Activated CD4-positive, alpha-beta T cell treated with anti-CD3 and anti-CD28 coated beads, Interleukin-2, amount 50 U/mL, for 4 hours (primary cell): ENCODE results near the gene RND3.

Experiments used
- DNase-seq, 2 experiments: peaks; one replicate each; pipeline ENCODE4 v3.0.0-alpha.2; 2020

RND3 gene, protein sequence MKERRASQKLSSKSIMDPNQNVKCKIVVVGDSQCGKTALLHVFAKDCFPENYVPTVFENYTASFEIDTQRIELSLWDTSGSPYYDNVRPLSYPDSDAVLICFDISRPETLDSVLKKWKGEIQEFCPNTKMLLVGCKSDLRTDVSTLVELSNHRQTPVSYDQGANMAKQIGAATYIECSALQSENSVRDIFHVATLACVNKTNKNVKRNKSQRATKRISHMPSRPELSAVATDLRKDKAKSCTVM

DNA sequence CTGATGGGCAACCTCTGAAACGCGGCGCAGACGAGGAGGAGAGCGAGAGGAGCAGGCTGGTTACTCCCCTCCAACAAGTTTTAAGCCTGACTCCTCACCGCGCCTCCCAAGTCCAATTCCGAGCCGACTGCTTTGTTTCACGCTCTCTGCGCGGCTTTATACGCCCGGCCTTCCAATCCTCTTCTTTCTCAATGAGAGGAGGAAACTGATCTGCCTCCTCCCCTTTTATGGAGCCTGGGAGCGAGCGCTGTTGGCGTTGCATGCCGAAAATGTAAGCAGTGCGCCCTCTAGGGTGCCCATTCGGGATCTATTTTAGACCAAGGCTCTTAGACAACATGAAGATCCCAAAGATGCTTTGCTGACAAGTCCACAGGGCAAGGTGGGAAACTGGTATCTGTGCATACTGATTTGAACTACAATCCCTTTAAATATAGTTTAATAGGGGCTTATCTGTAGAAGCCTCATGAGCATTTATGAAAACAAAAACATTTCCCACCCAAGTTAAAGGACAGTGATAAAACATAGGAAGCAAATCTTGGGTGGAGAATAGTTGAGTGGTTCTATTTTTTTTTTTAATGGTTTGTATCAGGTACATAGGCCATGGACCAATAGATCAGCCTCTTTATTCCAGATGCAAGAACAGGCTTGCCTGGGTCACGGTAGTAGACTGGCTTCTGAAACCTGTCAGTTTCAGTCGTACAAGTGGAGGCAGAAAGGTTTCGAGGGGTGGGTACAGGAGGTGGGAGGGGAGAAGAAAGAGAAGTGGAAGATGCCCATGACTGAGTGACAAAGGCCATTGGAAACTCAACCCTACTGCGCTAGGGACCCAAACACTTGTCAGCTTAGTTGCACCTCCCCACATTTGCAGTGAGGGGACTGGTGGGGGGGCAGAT, at the start of gene RND3:
TSS of gene RND3 (minus strand) at position 131 of the 893 bp plus-strand sequence. CDS start 250 bp downstream, outside the sequence.
- DNase-seq = no peak

DNA sequence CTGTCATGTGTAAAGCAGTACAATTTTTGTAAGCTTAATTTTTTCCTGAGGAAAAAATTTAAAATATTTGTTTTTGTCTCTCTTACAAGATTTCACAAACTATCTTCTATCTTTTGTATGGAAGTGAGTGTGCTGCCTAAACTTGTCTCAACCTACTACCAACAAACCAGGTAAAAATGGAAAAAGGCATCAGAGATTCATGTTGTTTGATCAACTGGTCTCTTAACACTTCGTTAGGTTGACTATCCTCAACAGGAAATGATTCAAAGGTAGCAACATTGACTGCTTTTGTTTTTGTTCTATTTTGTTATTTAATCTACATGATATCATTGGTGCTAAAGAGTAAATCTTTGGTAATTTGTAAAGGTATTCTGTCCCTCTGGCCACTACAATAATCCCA, 47.7 kb upstream of the RND3 start:
- no peak for DNase-seq

DNA sequence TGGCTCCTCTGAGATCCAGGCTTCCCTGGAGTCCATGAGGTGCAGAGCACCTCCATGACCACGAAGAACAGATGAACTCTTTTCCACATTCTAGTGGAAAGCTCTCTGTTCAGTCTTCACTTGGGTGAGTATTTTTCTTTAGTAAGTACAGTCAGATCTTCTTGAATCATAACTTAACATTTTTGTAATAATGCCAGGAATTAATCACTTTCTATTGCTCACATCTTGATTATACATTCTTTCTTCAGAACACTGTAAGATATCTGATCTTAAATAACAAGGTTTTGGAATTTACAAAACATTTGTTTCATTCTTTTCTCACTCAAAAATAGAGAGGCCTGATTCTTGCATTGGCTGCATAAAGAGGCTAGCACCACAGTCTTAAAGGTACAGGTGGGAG, 45.4 kb upstream of the RND3 start:
- DNase-seq = no peak

DNA sequence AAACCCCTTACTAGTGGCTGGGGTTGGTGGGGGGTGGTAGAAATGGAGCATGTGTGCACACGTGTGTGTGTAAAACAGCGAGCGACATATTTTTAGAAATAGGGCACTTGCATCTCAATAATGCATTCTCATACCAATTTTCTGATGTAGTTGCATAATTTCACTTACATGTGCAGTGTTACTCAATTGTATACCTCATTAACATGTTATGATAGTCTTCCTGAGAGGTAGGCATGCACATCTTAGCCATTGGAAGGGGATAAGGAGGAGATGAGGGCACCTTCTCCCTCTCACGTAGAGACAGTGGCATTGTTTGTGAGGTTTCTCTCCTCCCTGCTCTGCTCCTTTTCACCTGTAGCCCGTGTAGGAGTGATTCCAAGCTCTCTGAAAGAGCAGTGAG, 44.6 kb upstream of the RND3 start:
- no peak for DNase-seq

DNA sequence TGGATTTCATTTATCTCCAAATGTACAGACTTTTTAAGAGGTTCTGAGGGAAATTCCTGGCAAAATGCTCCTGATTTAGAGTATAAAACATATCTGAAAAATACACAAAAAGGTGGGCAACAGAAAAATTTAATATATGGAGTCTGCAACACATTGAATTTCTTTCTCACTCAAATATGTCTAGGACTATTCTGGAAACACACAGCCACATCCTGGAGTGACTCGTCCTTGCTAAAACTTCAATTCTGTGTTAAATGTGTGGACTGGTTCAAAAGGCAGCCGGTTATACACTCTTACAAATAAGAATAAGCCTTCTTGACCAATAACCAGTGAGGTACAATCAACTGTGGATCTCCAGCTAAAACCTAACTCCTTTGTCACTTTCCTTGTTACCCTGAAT, 44.1 kb upstream of the RND3 start:
- DNase-seq = no peak

DNA sequence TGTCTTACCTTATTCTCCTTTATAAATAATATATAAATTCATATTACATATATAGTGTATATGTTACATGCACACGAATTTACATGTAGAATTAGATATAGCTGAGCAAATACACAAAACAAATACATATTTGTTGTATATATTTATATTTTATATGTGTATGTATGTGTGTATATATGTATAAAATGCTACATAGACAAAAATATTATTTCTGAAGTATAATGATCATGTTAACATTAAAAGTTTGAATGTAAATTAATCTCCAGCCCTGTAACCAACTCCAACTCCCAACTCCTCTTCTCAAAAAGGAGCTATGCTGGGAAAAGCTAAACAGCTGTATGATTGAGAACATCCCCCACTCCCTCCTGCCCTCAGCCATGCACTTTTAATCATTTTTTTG, 42.7 kb upstream of the RND3 start:
- DNase-seq = no peak

DNA sequence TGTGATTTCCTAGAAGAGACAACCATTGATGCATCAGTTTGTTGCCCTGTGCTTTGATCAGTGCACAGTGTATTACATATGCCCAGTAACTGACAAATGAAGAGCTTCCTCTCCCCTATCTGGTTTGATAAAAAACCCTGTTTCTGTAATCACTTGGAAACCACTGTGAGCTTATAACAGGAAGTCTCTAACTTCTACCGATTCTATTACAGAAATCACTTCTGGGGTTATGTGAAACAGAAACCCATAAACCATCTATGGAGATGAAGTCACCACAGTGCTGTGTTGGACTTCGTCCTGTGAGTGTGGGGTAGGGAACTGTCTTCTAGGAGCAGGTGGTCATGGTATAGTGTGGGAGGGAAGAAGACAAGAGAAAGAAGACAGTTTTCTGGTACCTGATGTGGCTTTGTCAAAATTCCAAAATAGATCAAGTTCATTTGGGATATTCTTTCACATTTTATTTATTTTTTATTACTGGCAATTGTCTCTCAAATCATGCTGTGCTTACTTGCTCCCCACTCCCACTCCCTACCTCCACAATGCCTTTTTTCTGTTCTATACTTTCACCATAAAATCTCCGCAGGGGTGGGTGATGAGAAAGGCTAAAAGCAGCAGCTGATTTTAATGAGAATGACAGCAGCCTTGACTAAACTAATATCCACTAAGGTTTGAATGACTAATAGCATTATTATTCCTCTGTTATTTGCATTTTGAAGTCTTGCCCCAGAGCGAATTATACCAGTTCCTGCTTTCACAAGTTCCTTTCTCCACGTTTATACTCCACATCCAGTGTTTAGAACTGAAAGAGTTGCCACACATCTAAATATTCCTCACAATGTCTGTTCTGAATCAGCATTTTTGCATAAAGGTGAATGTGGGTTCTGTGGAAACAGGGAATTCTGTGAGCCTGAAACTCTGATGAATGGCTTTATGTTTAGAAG, 41.7 kb upstream of the RND3 start:
- no peak for DNase-seq

DNA sequence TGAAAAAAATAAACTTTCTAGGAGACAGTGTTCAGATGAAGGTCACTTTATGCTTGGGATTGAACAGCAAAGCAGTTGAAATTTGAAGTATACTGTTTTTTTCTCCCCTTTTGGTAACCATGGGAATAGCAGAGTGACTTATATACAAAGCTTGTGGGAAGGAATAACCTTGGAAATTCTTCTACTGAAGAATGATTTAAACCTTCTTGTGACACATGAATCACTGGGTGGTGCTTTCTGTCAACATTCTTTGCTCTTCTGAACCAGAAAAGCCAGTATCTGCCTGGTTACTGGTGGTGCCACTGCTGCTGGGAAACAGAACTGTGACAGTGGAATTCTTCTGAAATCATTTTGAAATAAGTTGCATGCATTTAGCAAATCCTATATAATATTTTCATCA, 39.4 kb upstream of the RND3 start:
- DNase-seq = no peak

DNA sequence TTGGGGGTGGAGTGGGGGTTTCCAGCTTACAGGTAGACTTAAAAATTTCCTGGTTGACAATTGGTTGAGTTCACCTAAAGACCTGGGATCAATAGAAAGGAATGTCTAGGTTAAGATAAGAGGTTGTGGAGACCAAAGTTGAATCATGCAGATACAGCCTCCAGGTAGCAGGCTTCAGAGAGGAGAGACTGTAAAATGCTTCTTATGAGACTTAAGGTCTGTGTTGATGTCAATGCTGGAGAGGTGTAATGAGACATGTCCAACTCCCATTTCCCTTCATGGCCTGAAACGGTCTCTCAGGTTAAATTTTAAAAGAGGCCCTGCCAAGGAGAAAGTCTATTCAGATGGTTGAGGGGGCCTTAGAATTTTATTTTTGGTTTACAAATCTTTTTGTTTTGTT, 38.5 kb upstream of the RND3 start:
- no peak for DNase-seq

DNA sequence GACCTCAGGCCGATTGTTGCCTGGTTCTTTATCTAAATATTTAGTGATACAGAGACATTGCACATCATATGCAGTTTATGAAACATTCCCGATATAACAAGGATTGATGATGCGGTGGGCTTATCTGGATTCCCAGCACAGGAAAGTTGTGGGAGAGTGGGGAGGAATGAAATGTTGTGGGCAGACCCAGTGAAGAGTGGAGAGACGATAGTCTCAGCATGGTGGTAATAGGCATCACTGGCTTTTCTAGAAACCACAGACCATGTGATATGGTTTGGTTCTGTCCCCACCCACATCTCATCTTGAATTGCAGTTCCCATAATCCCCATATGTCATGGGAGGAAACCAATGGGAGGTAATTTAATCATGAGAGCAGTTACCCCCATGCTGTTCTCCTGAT, 34.8 kb upstream of the RND3 start:
- DNase-seq = no peak

DNA sequence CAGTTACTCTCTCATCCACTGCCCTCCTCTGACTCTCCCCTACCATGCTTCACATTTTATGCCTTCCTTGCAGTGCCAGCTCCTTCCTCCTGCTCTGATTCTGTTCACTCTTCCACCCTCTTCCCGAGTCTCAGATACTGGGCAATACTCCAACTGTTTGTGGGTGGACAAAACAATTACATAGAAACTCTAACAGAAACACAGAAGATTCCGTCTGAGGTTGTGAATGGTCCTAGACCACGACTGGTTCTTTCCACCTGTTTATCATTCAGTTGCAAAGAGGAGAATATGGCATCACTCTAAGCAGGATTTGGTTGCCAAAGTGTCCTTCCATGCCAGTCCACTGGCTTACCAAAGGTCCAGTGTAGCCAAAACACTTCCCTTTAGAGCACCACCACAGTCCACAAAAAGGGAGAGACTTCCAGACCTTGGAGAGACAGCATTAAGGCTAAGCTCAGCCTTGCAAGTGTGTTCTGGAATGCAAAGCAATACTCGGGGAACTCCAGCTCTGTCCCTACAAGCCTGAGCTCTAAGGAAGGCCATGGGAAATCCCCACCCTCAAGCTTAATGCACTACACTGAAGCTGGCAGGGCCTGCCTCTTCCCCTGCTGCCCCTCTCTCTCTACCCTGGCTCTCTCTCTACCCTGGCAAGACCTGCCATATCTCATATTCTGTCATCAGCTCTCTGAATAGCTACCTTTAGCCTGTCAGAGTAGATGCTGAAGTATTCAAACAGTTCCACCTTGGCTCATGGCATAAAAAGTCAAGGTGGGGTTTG, 33.6 kb upstream of the RND3 start:
- no peak for DNase-seq

DNA sequence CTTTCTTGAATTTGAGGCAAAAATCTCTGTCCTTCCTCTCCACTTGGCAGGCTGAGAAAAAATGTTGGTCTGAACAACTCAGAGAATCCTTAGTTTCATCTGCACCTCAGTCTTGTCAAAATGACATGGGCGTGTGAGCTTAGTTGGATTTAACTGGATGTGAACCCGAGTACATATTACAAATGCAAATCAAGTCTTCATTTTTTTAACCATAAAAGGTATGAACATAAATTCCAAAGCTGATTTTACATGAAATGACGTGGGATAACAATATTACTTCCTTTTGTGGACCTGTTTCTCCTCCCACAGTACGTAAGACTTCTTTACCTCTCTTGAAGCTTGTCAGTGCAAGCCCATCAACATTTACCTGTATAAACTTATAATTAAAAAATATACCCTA, 32.6 kb upstream of the RND3 start:
- DNase-seq = no peak

DNA sequence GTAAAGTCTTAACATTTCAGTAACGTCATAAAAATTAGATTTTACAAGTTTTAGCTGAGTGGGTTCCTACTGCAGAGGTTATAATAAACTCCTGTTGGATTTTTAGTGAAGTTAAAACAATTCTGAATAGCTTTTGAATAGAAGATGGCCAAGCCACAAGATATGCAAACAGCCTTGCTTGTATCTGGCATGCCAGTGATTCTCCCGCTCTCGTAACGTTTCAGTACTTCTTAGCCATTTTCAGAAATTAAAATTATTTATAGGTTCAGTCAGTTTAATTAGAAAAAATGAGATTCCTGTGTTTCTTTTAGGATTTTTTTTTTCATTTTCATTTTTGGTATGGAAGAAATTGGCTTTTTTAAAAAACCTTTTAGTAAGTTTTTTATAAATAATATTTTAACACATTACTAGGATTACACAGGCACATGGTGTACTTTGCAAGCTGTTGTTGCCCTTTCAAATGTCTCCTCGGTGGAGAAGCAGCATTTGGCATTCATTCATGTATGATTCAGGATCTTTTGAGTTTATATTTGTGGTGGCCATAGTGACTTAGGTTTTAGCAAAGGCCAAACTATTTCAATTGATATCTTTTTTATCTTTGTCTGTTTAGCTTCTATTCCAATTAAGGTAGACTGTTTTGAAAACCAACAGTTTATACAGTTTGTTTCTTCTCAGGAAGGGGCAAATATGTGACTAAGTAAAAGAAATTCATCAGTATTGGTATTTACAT, 30.6 kb upstream of the RND3 start:
- DNase-seq = no peak

DNA sequence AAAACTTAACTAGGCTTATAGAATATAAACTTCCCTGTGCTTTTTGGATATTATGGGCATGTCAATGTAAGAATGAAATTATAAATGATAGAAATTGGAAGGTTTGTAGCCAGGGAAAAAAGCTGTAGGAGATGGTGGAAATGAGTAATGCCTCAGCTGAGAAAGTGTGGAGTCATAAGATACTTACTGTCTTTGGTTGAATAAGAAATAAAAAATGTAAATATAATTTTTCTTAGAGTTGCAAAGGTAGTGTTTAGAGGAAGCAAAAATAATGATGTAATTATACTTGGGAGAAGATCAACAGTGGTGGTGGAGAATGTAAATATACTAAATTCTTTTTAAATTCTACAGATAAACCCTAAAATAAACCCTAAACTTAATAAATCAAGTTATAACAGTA, 26.2 kb upstream of the RND3 start:
- DNase-seq = no peak

DNA sequence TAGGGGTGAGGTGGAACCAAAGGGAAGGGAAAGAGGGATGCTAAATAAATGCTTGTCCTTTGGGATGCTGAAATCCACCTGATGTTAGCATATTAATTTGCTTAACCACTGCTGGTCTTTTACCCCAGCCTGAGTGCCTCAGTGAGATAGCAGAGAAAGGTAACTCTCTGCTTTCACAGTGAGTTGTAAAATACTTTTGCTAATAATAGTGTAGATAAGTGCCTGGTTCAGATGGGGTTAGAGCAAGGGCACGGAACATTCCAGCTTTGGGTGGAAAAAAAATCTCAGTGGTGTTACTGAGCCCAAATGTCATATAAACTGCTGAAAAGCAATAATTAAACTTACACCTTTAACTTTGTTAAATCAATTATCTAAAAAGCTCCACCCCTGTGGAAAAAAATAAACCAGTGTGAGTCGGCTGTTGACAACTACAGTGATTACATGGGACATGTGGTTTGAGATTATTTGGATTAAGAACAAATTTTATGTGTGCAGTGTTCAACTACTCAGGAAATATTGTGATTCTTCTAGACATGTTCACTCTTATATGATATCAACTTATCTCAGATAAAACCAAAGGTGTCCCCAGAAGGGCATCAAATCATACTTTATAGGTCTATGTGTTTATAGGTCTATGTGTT, 21.1 kb upstream of the RND3 start:
- DNase-seq = no peak

DNA sequence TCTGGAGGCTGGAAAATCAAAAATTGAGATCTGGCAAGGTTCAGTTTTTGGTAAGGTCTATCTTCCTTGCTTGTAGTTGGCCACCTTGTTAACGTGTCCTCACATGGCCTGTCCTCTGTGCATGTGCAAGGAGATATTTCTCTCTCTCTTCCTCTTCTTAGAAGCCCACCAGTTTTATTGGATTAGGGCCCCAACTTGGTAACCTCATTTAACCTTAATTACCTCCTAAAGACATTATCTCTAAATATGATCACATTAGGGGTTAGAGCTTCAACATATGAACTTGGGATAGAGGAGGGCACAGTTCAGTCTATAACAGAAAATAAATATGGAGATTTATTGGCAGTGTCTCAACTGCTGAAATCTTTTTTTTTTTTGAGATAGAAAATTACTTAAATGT, 19.6 kb upstream of the RND3 start:
- DNase-seq = no peak

DNA sequence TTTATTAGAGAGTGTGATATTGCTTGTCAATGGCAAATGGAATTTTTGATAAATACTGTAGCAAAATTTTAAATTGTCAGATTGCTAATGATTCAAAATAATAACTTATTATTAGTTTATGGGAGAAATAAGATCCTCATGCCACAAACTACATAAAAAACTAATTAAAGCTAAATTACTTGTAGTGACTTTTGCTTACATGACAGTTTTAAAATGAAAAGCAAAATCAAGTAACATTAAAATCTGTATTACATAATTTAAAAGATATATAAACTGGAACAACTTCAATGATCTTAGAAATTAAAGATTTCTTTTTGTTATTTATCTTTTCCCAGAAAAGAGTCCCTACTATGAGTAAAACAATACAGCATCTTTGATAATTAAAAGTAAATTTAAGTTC, 17.7 kb upstream of the RND3 start:
- DNase-seq = no peak

DNA sequence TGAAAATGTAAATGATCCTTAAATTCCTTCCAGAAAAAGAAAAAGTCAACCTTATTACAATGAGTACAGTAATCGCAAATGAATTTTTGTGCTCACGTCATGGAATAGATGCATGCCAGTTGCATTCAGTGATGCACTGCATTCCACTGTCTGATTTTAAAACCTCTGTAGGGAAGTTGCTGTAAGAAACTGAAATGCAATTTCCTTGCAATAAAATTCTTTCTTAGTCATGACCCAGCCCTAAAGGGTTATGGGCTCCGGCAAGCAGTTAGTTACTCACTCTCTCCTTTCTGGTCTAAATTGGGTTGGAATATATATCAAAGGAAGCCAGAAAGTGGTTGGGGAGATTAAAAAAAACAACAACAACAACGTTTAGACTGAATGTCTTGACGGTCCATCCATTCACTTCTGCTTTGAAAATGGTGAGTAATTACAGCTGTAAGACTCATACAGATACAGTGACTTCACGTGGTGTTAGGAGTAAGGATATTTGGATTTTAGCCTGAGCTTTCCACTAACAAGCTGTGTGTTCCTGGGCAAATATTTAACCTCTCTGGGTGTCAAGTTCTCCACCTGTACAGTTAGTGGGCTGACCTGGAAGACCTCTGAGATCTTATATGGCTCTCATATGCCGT, 8.6 kb upstream of the RND3 start:
- no peak for DNase-seq

DNA sequence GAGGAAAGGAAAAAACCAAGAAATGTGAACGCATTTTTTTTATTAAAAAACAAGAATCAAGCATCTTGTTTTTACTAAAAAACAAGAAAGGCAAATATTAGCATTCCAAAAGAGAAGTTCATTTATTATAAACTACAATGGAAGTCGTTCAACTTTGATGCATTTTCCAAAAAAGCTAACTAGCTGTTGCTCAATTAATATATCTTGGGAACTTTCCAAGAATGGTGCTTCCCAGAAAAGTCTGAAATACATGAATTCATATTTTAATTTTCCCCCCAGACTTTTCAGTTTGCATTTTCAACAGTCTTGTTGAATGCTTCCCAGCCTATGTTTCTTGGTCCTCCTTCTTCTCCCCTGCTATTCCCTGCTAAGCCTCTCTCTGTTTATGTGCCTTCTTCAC, 7.5 kb upstream of the RND3 start:
- no peak for DNase-seq

DNA sequence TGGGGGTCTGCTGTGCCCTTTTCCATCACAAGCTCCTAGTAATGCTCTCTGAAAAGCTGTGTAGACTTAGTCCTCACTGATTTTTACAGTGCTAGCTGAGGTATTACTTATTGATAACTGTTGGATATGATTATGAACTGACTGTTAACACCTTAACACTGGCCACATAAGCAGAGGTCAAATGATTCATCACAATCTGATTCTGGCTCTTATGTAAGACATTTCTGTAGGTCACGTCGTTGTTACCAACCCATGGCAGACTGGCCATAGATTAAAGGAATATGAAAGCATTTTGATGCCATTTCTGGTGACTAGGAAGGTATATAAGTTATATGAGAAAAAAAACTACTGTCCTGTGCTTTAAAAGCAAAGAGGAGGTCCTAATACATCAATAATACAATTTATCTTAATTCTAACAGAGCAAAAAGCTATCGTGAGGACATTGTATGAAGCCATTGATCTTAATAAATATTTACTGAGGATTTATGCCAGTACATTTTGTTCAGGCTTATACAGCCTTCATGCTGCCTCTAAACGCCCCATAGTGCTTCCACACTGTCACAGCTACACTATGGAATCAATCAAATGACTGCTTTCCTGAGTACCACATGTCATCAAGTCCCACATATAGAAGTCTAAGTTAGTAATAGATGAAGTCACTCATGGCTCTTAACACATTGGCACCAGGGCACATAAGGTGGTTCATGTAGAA, 6.9 kb upstream of the RND3 start:
- DNase-seq = no peak
